ENCODE data around the gene SLC25A52. TPM values are rescaled to one million over a fixed set of nuclear protein-coding genes. Genes with fewer than 3 reads are reported as not detected.
"Not testable (repeated sequence)": the region's sequence is repeated elsewhere in the genome, so short reads cannot be mapped to it uniquely, and the experiment has no call there.

Gene SLC25A52
- under 1 TPM; 0.23 to 0.70 (median 0.53) TPM for polyA plus RNA-seq (ENCODE audit: insufficient read length in 3 of 3)
- long read RNA-seq, donor 1, partial matches to known transcripts = 0 of 1 reads
- long read RNA-seq, donor 1, other reads (novel, unspliced or antisense) = 0 of 1 reads
- long read RNA-seq, donor 2 = 0 reads
- long read RNA-seq, donor 3 = 0 reads
- long read RNA-seq, donor 4 = 0 reads
- long read RNA-seq, donor 5 = 0 reads
- long read RNA-seq, donor 6 = 0 reads
- long read RNA-seq, donor 7 = 0 reads
- long read RNA-seq, donor 8 = 0 reads
- long read RNA-seq, donor 9 = 0 reads
- long read RNA-seq, donor 10 = 0 reads
- long read RNA-seq, donor 11 = 0 reads
- long read RNA-seq, donor 12 = 0 reads
- long read RNA-seq, donor 13 = 0 reads
- long read RNA-seq, donor 14 = 0 reads
- long read RNA-seq, donor 15 = 0 reads
- long read RNA-seq, donor 16, partial matches to known transcripts = 0 of 1 reads
- long read RNA-seq, donor 16, other reads (novel, unspliced or antisense) = 0 of 1 reads

- DNase-seq = no peak
Observed at GRCh38 chr18:31760695-31761094, at the start of gene SLC25A52. Gene SLC25A52, minus strand, starts transcription at chr18:31760880. Its CDS starts 219 bp downstream, at chr18:31760661.

GRCh38 chr18:31809049-31809448, 48.4 kb upstream of the SLC25A52 start:
- not testable (repeated sequence) for DNase-seq

DNA sequence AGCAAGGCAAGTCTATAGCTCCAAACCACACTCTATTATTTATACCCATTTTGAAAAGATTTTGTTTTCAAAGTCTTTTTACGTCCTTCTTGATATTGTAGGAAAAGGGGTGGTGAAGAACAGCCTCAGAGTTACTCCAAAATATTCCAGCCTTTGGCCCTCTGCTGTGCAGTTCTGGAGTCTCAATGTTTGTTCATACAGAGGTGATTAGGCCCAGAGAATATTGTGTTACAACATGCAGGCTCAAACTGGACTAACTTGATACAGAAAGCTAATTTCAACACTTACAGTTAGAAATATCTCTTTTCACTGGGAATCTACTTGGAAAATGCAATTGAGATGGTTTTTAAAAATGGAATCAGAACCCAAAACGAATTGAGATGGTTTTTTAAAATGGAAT, 40.4 kb upstream of the SLC25A52 start:
- DNase-seq = no peak

- DNase-seq = not testable (repeated sequence)
Observed at GRCh38 chr18:31799257-31799656, 38.6 kb upstream of the SLC25A52 start.

- no peak for DNase-seq
Observed at GRCh38 chr18:31798399-31798798, 37.7 kb upstream of the SLC25A52 start.

- DNase-seq = no peak
Observed at GRCh38 chr18:31795747-31796146, 35.1 kb upstream of the SLC25A52 start.

GRCh38 chr18:31793531-31793930, 32.9 kb upstream of the SLC25A52 start:
- no peak for DNase-seq

DNA sequence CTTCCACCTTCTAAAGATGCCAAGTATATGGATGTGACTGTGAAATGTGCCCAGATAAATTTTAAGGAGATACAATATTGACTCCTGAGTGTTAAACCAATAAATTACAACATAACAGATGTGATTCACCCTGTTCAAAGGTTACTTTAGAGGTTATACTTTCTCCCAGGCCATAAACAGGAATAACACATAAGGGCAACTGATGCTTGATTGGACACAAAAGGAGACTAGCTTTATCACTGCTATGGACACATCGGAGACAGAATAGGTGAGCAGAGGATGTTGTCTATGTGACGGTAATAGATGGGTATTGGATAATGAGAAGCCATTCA, 31.9 kb upstream of the SLC25A52 start:
- DNase-seq = no peak

- no peak for DNase-seq
Observed at GRCh38 chr18:31791817-31792579, 31.3 kb upstream of the SLC25A52 start.

GRCh38 chr18:31789409-31789808, 28.7 kb upstream of the SLC25A52 start:
- DNase-seq = no peak

DNA sequence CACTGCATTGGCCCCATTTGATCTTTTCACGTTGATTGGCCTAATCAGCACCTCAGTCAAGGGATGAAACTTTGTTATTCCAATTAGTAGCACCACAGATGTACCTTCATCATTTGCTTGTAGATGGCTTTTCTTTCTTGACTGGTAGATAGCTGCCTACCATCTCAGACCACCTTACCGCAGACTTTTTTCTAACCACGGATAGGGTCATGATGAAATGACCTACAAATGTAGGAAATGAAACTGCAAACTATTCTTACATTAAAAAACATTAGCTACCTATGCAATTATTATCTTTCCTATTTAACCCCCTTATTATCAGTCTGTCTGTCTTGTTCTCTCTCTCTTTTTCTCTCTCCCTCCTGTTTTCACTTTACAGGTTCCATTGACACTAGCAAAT, 22.4 kb upstream of the SLC25A52 start:
- no peak for DNase-seq

GRCh38 chr18:31778391-31778950, 17.8 kb upstream of the SLC25A52 start:
- DNase-seq = no peak

- no peak for DNase-seq
Observed at GRCh38 chr18:31776093-31776492, 15.4 kb upstream of the SLC25A52 start.

DNA sequence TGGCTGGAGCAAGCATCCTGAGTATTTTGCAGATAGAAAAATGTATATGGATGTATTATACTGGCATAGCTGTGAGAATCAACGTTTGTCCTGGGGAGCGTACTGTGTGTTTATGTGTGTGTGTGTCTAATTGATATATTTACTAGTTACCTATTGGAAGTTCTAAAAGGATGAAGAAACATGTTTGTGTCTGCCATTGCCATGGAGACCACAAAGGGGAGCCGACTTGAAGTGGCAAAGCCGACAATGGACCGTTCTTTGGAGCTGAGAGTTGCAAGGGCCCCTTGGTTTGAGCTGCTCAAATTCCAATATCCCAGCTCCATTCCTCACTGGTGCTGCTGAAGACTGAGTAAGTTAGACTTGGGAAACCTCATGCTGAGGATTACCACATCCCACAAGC, 14.3 kb upstream of the SLC25A52 start:
- no peak for DNase-seq

- no peak for DNase-seq
Observed at GRCh38 chr18:31774477-31774785, 13.8 kb upstream of the SLC25A52 start.

- no peak for DNase-seq
Observed at GRCh38 chr18:31773774-31774476, 13.2 kb upstream of the SLC25A52 start.

DNA sequence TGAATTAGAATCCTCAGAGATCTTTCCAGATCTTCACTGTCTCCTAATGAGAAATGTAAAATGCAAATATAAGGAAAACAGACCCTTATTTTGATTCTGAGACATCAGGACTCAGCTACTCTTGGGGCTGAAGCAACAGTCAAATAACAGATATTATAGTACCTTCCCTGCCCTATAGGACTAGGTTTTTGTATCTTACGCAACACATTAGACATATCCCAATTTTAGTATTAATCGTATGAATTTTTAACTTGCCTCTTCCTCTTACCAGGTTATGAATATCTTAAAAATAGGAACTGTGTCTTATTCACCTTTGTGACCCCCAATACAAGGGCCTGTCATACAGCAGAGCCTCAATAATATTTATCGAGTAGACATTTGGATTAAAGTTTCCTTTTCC, 12.0 kb upstream of the SLC25A52 start:
- no peak for DNase-seq

GRCh38 chr18:31750273-31750672, 10.4 kb downstream of the SLC25A52 start:
- DNase-seq = no peak

DNA sequence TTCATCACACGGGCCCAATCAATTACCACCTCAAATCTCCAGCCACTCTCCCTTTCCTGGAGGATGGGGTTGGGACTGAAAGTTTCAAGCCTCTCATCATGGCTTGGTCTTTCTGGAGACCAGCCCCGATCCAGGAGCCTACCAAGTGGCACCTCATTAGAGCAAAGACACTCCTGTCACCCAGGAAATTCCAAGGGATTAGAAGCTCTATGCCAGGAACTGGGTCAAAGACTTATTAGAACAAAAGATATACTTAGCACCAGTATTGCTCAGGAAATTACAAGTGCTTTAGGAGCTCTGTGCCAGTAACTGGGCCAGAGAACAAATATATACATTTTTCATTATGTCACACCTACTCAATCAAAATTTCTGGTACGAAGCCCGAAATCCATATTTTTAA, 14.3 kb downstream of the SLC25A52 start:
- DNase-seq = no peak

DNA sequence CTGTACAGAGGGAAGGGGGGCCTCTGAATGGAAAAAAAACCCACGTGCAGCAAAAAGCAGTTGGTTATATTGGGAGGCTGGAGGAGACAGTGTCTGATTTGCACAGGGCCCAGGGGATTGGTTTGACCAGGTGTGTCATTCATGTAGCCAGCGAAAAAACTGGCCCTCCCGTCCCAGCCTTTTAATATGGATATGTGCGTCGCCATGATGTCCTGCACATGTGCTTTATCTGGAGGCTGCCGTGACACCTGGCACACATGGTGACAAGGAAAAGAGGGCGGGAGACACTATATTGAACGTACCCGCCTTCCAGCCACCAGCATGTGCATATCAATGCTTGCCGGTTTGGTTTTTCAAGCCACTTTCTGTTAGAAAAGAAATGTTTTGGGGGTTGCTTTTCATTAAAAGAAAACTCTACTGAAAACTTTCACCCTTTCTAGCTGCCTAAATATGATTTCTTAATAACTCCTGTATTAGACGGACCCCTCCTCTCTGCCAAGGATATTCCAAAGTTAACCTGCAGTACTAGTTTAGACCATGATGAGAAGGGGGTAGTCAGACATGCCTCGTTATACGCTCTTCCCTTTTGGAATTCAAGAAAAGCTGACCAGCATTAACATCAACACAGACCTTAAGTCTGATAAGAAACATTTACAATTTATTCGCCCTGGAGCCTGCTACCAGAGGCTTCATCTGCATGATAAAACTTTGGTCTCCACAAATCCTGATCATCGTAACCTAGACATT, 16.2 kb downstream of the SLC25A52 start:
- no peak for DNase-seq

- not testable (repeated sequence) for DNase-seq
Observed at GRCh38 chr18:31743600-31743999, 17.1 kb downstream of the SLC25A52 start.
